GM18519 (cell line): ENCODE data around the gene OR9Q1.
"Not testable (repeated sequence)": the region's sequence is repeated elsewhere in the genome, so short reads cannot be mapped to it uniquely, and the experiment has no call there.

Source experiments
- ATAC-seq: cut with Tn5 transposase; IDR thresholded peaks from one replicate; pipeline ENCODE4 v1.9.1; 2021; ENCODE audit warnings: mild to moderate bottlenecking, moderate library complexity; ENCODE audit not compliant: unreplicated experiment, low FRiP score

The OR9Q1 gene

GRCh38 chr11:58125469-58125868 is 101.8 kb downstream of the OR9Q1 start, which contains the start of gene OR9I1:
Gene OR9I1, minus strand, starts transcription at chr11:58125530. Its CDS starts 6,086 bp downstream, at chr11:58119444.
- ATAC-seq: no peak

GRCh38 chr11:58127350-58127749 is 103.7 kb downstream of the OR9Q1 start:
- ATAC-seq: no peak

GRCh38 chr11:58133309-58134076 is 109.8 kb downstream of the OR9Q1 start:
- no peak for ATAC-seq

- no peak for ATAC-seq
These were observed 110.5 kb downstream of the OR9Q1 start for GRCh38 chr11:58134151-58134550.

- no peak for ATAC-seq
These were observed 111.5 kb downstream of the OR9Q1 start for GRCh38 chr11:58135171-58135570.

GRCh38 chr11:58142761-58143160 is 119.1 kb downstream of the OR9Q1 start:
- no peak for ATAC-seq

- ATAC-seq: no peak
These were observed 129.1 kb downstream of the OR9Q1 start for GRCh38 chr11:58152781-58153180.

GRCh38 chr11:58164389-58164788 is 140.7 kb downstream of the OR9Q1 start:
- ATAC-seq: no peak

GRCh38 chr11:58164990-58165389 is 141.3 kb downstream of the OR9Q1 start:
- no peak for ATAC-seq

GRCh38 chr11:58165504-58166106 is 141.9 kb downstream of the OR9Q1 start:
- ATAC-seq: no peak

- no peak for ATAC-seq
These were observed 153.9 kb downstream of the OR9Q1 start for GRCh38 chr11:58177409-58178054.

GRCh38 chr11:58178444-58178843 is 154.8 kb downstream of the OR9Q1 start:
- ATAC-seq: no peak

GRCh38 chr11:58179648-58180047 is 156.0 kb downstream of the OR9Q1 start:
- ATAC-seq: no peak

GRCh38 chr11:58186938-58187337 is 163.3 kb downstream of the OR9Q1 start:
- no peak for ATAC-seq

GRCh38 chr11:58188770-58189169 is 165.1 kb downstream of the OR9Q1 start, which contains the start of gene OR9Q2:
Gene OR9Q2, plus strand, starts transcription at chr11:58189070. Its CDS starts 1,421 bp downstream, at chr11:58190491.
- no peak for ATAC-seq

- ATAC-seq: no peak
These were observed 168.5 kb downstream of the OR9Q1 start for GRCh38 chr11:58192229-58192628.

GRCh38 chr11:58193391-58193790 is 169.7 kb downstream of the OR9Q1 start:
- no peak for ATAC-seq

- no peak for ATAC-seq
These were observed 172.3 kb downstream of the OR9Q1 start for GRCh38 chr11:58195939-58196338.

GRCh38 chr11:58199271-58199670 is 175.6 kb downstream of the OR9Q1 start:
- ATAC-seq: no peak

GRCh38 chr11:58204042-58204441 is 180.4 kb downstream of the OR9Q1 start, which contains the start of gene OR1S2:
Gene OR1S2, minus strand, starts transcription at chr11:58204142. Its CDS starts 0 bp downstream, at chr11:58204142.
- no peak for ATAC-seq

GRCh38 chr11:58212420-58212819 is 188.7 kb downstream of the OR9Q1 start, which contains the start of gene OR1S1:
Gene OR1S1, plus strand, starts transcription at chr11:58212720.
- ATAC-seq: not testable (repeated sequence)
